Measurements from ENCODE around the gene DAPP1.

- TF ChIP-seq GATA1 (IDR thresholded peaks at IDR 0.05; ENCODE audit: low read depth, low read length) = no peak
- TF ChIP-seq POLR2A (IDR thresholded peaks at IDR 0.05; ENCODE audit: low read length) = no peak
These were observed 62.8 kb downstream of the DAPP1 start for GRCh38 chr4:99879458-99879857.

All from erythroblast (primary cell).